ENCODE data around the gene SH2D2A.

DNA sequence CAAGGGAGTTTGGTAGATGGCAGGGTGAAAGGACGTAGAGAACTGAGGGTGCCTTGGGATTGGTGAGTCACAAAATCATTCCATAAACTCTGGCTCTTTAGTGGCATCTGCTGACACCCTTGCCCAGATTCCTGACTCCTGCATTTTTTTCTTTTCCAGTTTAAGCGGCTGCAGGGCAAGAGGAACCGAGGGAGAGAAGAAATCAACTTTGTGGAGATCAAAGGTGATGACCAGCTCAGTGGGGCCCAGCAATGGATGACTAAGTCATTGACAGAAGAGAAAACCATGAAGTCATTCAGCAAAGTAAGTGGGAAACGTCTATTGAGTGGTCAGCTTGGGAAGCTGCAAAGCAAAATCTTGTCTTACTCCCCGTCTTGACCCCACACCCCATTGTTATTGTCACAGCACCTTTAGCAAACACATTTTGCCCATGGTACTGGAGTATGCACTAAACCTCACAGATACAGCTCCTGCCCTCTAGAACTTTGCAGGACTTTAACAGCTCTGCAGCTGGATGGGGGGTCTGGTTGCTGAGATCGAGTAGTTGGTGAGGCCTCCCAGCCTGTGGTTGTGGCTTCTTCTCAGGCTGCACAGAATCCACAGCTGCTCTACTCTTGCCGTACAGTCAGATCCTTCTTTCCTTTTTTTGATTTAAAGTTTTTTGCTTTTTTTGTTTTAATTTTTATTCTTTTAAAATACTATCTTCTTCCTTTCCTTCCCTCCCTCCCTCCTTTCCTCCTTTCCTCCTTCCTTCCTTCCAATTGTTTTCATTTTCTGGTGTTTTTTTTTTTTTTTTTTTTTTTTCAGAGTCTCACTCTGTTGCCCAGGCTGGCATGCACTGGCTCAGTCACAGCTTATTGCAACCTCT lies 21.9 kb downstream of the SH2D2A start:
- TF ChIP-seq, protein P1, sequence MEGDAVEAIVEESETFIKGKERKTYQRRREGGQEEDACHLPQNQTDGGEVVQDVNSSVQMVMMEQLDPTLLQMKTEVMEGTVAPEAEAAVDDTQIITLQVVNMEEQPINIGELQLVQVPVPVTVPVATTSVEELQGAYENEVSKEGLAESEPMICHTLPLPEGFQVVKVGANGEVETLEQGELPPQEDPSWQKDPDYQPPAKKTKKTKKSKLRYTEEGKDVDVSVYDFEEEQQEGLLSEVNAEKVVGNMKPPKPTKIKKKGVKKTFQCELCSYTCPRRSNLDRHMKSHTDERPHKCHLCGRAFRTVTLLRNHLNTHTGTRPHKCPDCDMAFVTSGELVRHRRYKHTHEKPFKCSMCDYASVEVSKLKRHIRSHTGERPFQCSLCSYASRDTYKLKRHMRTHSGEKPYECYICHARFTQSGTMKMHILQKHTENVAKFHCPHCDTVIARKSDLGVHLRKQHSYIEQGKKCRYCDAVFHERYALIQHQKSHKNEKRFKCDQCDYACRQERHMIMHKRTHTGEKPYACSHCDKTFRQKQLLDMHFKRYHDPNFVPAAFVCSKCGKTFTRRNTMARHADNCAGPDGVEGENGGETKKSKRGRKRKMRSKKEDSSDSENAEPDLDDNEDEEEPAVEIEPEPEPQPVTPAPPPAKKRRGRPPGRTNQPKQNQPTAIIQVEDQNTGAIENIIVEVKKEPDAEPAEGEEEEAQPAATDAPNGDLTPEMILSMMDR (IDR thresholded peaks at IDR 0.05): no peak
- TF ChIP-seq POLR2A (IDR thresholded peaks at IDR 0.05): no peak
- TF ChIP-seq EP300 (IDR thresholded peaks at IDR 0.05): no peak
